Measurements from ENCODE around the gene AFAP1L2.

The AFAP1L2 gene

DNA sequence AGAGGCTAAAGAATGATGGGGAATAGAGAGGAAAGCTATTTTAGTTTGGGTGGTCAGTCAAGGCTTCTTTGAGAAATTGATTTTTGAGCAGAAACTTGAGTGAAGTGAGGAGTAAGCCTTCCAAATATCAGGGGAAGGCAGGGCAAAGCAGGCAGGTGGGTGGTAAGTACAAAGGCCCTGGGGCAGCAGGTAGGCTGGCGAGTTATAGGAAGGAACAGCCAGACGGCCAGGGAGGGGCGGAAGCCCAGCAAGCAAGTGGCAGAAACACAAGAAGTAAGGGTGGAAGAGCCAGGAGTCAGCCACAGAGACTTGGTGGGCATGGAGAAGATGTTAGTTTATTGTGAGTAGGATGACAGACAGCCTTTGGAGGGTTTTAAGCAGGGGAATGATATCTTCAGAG, 130.4 kb downstream of the AFAP1L2 start:
- no peak overlapping the region for H3K27ac ChIP-seq
- TF ChIP-seq, protein P1, sequence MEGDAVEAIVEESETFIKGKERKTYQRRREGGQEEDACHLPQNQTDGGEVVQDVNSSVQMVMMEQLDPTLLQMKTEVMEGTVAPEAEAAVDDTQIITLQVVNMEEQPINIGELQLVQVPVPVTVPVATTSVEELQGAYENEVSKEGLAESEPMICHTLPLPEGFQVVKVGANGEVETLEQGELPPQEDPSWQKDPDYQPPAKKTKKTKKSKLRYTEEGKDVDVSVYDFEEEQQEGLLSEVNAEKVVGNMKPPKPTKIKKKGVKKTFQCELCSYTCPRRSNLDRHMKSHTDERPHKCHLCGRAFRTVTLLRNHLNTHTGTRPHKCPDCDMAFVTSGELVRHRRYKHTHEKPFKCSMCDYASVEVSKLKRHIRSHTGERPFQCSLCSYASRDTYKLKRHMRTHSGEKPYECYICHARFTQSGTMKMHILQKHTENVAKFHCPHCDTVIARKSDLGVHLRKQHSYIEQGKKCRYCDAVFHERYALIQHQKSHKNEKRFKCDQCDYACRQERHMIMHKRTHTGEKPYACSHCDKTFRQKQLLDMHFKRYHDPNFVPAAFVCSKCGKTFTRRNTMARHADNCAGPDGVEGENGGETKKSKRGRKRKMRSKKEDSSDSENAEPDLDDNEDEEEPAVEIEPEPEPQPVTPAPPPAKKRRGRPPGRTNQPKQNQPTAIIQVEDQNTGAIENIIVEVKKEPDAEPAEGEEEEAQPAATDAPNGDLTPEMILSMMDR (conservative IDR thresholded peaks at IDR 0.05): no peak

DNA sequence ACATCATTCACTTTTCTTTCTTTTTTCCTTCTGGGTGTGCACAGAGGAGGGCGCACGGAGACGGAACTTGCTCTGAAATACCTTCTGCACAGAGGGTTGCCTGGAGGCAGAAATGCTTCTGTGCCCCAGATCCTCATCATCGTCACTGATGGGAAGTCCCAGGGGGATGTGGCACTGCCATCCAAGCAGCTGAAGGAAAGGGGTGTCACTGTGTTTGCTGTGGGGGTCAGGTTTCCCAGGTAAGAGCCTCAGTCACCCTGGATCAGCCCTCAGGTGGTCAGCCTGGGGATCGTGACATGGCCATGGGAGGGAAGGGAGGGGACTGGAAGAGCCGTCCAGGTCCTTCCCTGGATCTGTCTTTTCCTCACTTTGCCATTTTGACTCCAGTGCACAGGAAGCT, 131.6 kb downstream of the AFAP1L2 start:
- TF ChIP-seq, protein P1 (conservative IDR thresholded peaks at IDR 0.05): no peak
- H3K27ac ChIP-seq: no peak overlapping the region

DNA sequence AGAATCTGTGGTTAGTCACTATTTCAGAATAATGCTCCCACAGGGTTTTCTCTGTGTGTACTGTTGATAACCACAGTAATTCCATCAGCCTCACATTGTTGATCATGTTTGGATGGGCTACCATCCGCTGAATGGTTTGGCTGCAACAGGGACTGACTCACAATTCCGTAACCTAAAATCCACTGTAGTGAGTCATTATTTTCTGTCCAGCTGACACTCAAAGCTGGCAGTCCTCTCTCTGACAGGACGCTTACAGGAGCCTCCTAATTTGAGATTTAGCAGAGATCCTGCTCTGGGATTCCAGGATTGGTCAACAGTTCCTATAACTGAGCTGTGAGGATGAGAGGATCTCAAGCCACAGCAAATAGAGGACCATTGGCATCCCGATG, 132.5 kb downstream of the AFAP1L2 start:
- no peak overlapping the region for H3K27ac ChIP-seq
- TF ChIP-seq, protein P1 (conservative IDR thresholded peaks at IDR 0.05): no peak

DNA sequence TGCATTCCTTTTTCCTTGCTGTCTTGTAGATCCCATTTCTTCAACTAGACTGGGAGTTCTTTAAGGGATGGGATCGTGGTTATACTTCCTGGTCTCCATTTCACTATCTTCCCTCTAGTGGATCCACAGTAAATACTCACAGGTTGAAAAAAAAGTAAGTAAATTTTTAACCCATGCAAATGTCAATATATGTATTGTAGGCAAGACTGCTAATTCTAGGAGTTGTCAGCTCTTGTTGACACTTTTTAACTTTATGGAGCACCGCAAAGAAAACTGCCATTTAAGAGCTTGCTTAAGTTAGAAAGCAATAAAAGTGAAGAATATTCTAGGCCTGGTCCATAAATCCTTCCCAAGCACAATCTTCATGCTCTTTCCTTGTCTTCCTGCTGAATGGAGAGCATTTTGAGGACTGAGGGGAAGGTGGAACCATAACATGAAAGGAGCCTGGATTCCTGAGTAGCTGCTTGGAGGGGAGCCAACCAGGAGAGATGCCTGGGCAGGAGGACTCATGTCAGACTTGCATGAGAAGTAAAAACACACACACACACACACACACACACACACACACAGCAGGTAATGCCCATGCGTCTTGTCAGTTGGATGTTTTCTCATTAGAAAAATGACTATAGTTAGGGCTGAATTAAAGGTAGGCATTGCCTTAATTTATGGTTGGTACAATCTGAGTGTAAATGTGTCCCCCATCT, 133.1 kb downstream of the AFAP1L2 start:
- peak overlapping the region; percentile 23 for H3K27ac ChIP-seq
- TF ChIP-seq, protein P1 (conservative IDR thresholded peaks at IDR 0.05): no peak

DNA sequence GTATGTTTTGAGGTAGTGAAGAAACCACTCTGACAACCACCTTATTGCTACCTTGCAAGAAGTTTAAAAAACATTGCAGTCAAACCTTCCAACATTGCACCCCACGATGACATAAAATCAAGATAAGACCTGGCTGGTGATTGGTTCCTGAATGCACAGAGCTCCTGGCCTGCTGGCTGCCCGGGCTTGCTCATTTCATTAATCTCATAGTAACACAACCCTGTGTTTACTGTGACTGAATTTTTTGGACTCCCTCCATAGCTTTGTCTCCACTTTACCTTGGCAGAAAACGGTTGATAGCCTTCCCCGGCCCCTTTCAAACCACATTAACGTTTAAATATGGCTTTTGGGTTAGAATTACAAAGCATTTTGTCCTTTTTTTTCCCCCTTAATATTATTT, 137.8 kb downstream of the AFAP1L2 start:
- H3K27ac ChIP-seq: peak overlapping the region; percentile 41
- TF ChIP-seq, protein P1 (conservative IDR thresholded peaks at IDR 0.05): no peak

DNA sequence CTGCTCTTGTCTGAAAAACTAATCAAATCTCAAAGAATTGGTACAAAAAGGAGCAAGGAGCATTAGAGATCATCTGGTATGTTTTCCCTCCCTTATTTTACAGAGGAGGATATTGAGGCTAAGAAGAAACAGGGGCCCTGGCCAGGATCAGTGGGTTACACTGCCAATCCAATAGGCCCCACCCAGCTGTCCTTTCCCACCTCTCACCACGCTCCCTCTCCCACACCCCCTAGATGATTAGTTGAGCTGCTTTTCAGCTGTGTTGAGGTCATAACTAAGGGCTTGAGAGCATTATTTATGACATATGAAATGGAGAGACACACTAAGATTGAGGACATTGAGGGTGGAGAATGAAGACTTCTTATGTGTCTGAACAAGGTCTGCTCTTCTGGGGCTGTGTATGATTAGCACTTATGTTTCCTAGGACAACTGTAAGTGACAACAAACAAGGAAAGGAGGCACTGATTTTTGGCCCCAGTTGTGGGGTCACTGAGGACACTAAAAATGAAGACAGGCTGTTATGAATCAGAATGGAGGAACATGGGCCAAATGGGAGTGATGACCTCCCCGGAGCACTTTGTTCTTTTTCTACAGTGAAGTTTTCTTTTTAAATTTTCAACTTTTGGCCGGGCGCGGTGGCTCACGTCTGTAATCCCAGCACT, 138.8 kb downstream of the AFAP1L2 start:
- TF ChIP-seq, protein P1 (conservative IDR thresholded peaks at IDR 0.05): no peak
- peak overlapping the region; percentile 41 for H3K27ac ChIP-seq

DNA sequence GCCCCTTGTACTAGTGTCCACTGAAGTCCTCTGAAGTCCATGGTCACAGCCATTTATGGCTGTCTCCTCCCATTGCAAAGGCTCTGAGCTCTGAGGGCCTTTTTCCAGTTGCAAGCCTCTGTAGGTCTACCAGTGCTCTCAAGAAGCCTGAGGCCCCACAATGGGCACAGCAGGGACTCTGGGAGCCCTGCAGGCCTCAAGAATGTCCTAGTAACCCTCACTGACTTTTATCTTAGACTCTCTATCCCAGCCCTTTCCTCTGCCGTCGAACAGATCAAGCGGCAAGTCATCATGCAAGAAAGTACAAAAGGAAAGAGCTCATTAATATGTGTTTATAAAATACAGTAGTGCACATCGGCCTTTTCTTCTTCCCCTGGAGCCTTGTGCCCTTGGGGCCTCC, 141.8 kb downstream of the AFAP1L2 start:
- TF ChIP-seq, protein P1 (conservative IDR thresholded peaks at IDR 0.05): no peak

More for the DNA sequence above, 141.8 kb downstream of the AFAP1L2 start:
- no peak overlapping the region for H3K27ac ChIP-seq

Data from VCaP (cell line).